B cell (primary cell): ENCODE measurements around the gene GPA33. TPM values are rescaled to one million over a fixed set of nuclear protein-coding genes. Genes with fewer than 3 reads are reported as not detected.

Source experiments
- ATAC-seq: fragments of 200-7000 bp; cut with Tn5 transposase; one replicate; pipeline ENCODE4 v1.10.0; 2021; ENCODE audit warnings: low read depth, mild to moderate bottlenecking, moderate number of reproducible peaks, moderate library complexity
- CTCF ChIA-PET: fragments of 350-600 bp; sonication (Branson Sonifier 250); formaldehyde crosslinking; loops from one replicate; lab custom pipeline; 2021; ENCODE audit warnings: antibody characterized with exemption, inconsistent platforms; lab: Charles Lee
- POLR2A ChIA-PET: fragments of 350-600 bp; sonication (Branson Sonifier 250); formaldehyde crosslinking; loops from one replicate; lab custom pipeline; 2021; ENCODE audit warnings: antibody characterized with exemption; lab: Charles Lee
- DNase-seq: peaks from one replicate; pipeline ENCODE4 v3.0.0; 2013
- H2AFZ ChIP-seq: 2 replicates; pipeline ENCODE4 v1.6.1; 2012; ENCODE audit warnings: mild to moderate bottlenecking, low read depth, low read length; ENCODE audit not compliant: insufficient read depth, poor library complexity, severe bottlenecking
- H3K27ac ChIP-seq, 2 donors: 1 replicate in 1 of 2; 2 replicates in 1 of 2; pipeline ENCODE4 v1.5.1; 2012 to 2013; ENCODE audit warnings: low read length in 2 of 2, mild to moderate bottlenecking in 2 of 2, moderate library complexity in 1 of 2
- H3K27me3 ChIP-seq, 4 experiments: fragments of 200-600 bp in 1 of 4; sonication (generic) in 1 of 4; replicated peaks in 1 of 4; 1 replicate in 2 of 4; 2 replicates in 2 of 4; pipeline versions ENCODE4 v1.6.1 to v1.7.0; 2013 to 2016; ENCODE audit warnings: low read length in 3 of 4, mild to moderate bottlenecking in 2 of 4, mixed read lengths in 1 of 4, moderate library complexity in 1 of 4; ENCODE audit not compliant: insufficient read depth in 4 of 4, control insufficient read depth in 3 of 4; ENCODE audit errors: control extremely low read depth in 1 of 4
- H3K36me3 ChIP-seq, 2 experiments: replicated peaks in 1 of 2; 1 replicate in 1 of 2; 2 replicates in 1 of 2; pipeline versions ENCODE4 v1.6.1 to v1.7.1; 2013; ENCODE audit warnings: low read length in 1 of 2; ENCODE audit not compliant: insufficient read depth in 2 of 2, control insufficient read depth in 1 of 2; ENCODE audit errors: control extremely low read depth in 1 of 2, extremely low read depth in 1 of 2
- H3K4me1 ChIP-seq, 2 donors: fragments of 200-600 bp in 1 of 2; sonication (generic) in 1 of 2; 1 replicate in 1 of 2; 2 replicates in 1 of 2; pipeline versions ENCODE4 v1.5.1 to v1.6.1; 2013 to 2017; ENCODE audit warnings: low read length in 2 of 2; ENCODE audit not compliant: control insufficient read depth in 2 of 2, insufficient read depth in 2 of 2
- H3K4me2 ChIP-seq: replicated peaks from 2 replicates; pipeline ENCODE3; 2012; ENCODE audit warnings: mild to moderate bottlenecking, low read depth, low read length; ENCODE audit not compliant: poor library complexity, severe bottlenecking
- H3K4me3 ChIP-seq, 5 experiments: fragments of 200-600 bp in 1 of 5; sonication (generic) in 1 of 5; 1 replicate in 3 of 5; 2 replicates in 2 of 5; pipeline versions ENCODE4 v1.5.1 to v1.7.0; 2011 to 2016; ENCODE audit warnings: low read length in 4 of 5, mild to moderate bottlenecking in 4 of 5, low read depth in 2 of 5, control low read depth in 1 of 5, moderate library complexity in 1 of 5; ENCODE audit not compliant: insufficient read depth in 1 of 5; ENCODE audit errors: control extremely low read depth in 1 of 5, extremely low read depth in 1 of 5
- H3K79me2 ChIP-seq: fragments of 200-600 bp; sonication (generic); one replicate; pipeline ENCODE4 v1.6.0; 2016; ENCODE audit warnings: low read length; ENCODE audit not compliant: control insufficient read depth, insufficient read depth
- H3K9ac ChIP-seq: fragments of 200-600 bp; sonication (generic); 2 replicates; pipeline ENCODE4 v1.6.1; 2017; ENCODE audit warnings: mild to moderate bottlenecking, low read length, moderate library complexity
- H3K9me3 ChIP-seq, 3 donors: one replicate each; pipeline versions ENCODE4 v1.6.1 to v1.7.1; 2013; ENCODE audit warnings: low read length in 2 of 3; ENCODE audit not compliant: control insufficient read depth in 2 of 3, insufficient read depth in 1 of 3; ENCODE audit errors: control extremely low read depth in 1 of 3
- H4K20me1 ChIP-seq: 2 replicates; pipeline ENCODE4 v1.6.0; 2012; ENCODE audit warnings: mild to moderate bottlenecking, low read length; ENCODE audit not compliant: insufficient read depth, control insufficient read depth, poor library complexity, severe bottlenecking
- H3K27ac Mint-ChIP-seq: one replicate; pipeline ENCODE4 v1.8.0; 2021; ENCODE audit warnings: mixed read lengths
- H3K27me3 Mint-ChIP-seq: one replicate; pipeline ENCODE4 v1.8.0; 2021; ENCODE audit warnings: mixed read lengths
- H3K4me1 Mint-ChIP-seq: one replicate; pipeline ENCODE4 v1.8.0; 2021; ENCODE audit warnings: mixed read lengths
- H3K4me3 Mint-ChIP-seq: one replicate; pipeline ENCODE4 v1.8.0; 2021; ENCODE audit warnings: mixed read lengths
- H3K9me3 Mint-ChIP-seq: one replicate; pipeline ENCODE4 v1.8.0; 2022; ENCODE audit warnings: mixed read lengths; ENCODE audit not compliant: insufficient read depth
- CTCF ChIP-seq: fragments of 200-600 bp; IDR thresholded peaks from one replicate; pipeline ENCODE4 v1.8.0; 2022; ENCODE audit warnings: antibody characterized with exemption, mild to moderate bottlenecking
- EZH2 ChIP-seq: IDR thresholded peaks from 2 replicates; pipeline ENCODE4 v1.6.1; 2012; ENCODE audit warnings: borderline replicate concordance, low read depth, mild to moderate bottlenecking, moderate library complexity, low read length; ENCODE audit not compliant: insufficient read depth, poor library complexity, severe bottlenecking
- WGBS: methylation state at CpG from one replicate; pipeline ENCODE4 v1.1.5; 2013; ENCODE audit warnings: missing lambda C conversion rate; ENCODE audit not compliant: insufficient coverage; 5-methylcytosine and 5-hydroxymethylcytosine counted together
- intact Hi-C: fragments of 100-400 bp; cut with micrococcal nuclease; formaldehyde crosslinking; loops from one replicate; pipeline ENCODE4 v1.10.0; 2022
- polyA plus RNA-seq: library from polyadenylated mRNA; depleted of rRNA; stranded (reverse); fragments of >200 nt; gene quantifications from 2 replicates; pipeline ENCODE4 v1.2.3, GENCODE V29; 2012
- total RNA-seq, 2 donors: library from RNA; stranded (reverse); fragments of 120-200 nt in 1 of 2; gene quantifications; 1 replicate in 1 of 2; 2 replicates in 1 of 2; pipeline versions ENCODE4 v1.2.3 to v1.2.4, GENCODE V29; 2013 to 2022

GPA33 gene
- total and polyA plus RNA-seq, 2 donors (not counting 1 experiment from before 2014, with no cell fraction given): 0.91 to 2.4 TPM

GRCh38 chr1:167137793-167138510, 47.8 kb upstream of the GPA33 start:
- 94% methylated on average over 3 of the region's 3 CpGs for WGBS
- no peaks in the 10 kb centered on the region for H4K20me1 ChIP-seq
- H2AFZ ChIP-seq: no peak overlapping the region
- ChIA-PET CTCF (no interaction called here), POLR2A (no interaction called here)
- intact Hi-C loops: no loop called here
- Mint-ChIP-seq H3K4me3 (no peak overlapping the region), H3K9me3 (peaks cover 1% of the 10 kb centered on the region), H3K4me1 (peaks cover 3% of the 10 kb centered on the region), H3K27me3 (peaks cover 8% of the 10 kb centered on the region), H3K27ac (no peak overlapping the region)
- H3K27ac ChIP-seq: no peak overlapping the region
- DNase-seq (no peak), ATAC-seq (no peak)
- no peak for TF ChIP-seq CTCF
- no peak for TF ChIP-seq EZH2
- H3K9ac ChIP-seq: no peak overlapping the region
- no peaks in the 10 kb centered on the region for H3K4me1 ChIP-seq
- H3K4me2 ChIP-seq: no peak overlapping the region
- H3K27me3 ChIP-seq: peaks cover 0 to 8% (median 2%) of the 10 kb centered on the region in 4 experiments
- H3K9me3 ChIP-seq: peaks cover 0 to 7% (median 0%) of the 10 kb centered on the region in 3 donors
- H3K79me2 ChIP-seq: no peaks in the 10 kb centered on the region
- H3K36me3 ChIP-seq: no peaks in the 10 kb centered on the region
- no peak overlapping the region for H3K4me3 ChIP-seq

GRCh38 chr1:167137332-167137781, 47.2 kb upstream of the GPA33 start:
- DNase-seq: no peak
- Mint-ChIP-seq H3K9me3 (peaks cover 1% of the 10 kb centered on the region), H3K27ac (no peak overlapping the region), H3K4me1 (peaks cover 3% of the 10 kb centered on the region), H3K4me3 (no peak overlapping the region), H3K27me3 (peaks cover 9% of the 10 kb centered on the region)
- Histone ChIP-seq H3K27ac (no peak overlapping the region), H3K79me2 (no peaks in the 10 kb centered on the region), H3K4me2 (no peak overlapping the region), H3K4me3 (no peak overlapping the region), H3K27me3 (peaks cover 0 to 8% (median 2%) of the 10 kb centered on the region in 4 experiments), H3K9ac (no peak overlapping the region), H2AFZ (no peak overlapping the region), H4K20me1 (no peaks in the 10 kb centered on the region), H3K36me3 (no peaks in the 10 kb centered on the region), H3K4me1 (no peaks in the 10 kb centered on the region), H3K9me3 (peaks cover 0 to 4% (median 0%) of the 10 kb centered on the region in 3 donors)
- WGBS: 72% methylated on average over 3 of the region's 6 CpGs
- no peak for ATAC-seq
- ChIA-PET POLR2A (no interaction called here), CTCF (no interaction called here)
- TF ChIP-seq EZH2: no peak
- intact Hi-C loops: no loop called here
